Inflammatory macrophage (primary cell): ENCODE data around the gene POPDC2.
A peak's percentile ranks its signal among the peaks of the same experiment; 100 is the strongest.
"Not testable (repeated sequence)": the region's sequence is repeated elsewhere in the genome, so short reads cannot be mapped to it uniquely, and the experiment has no call there.

Experiments
- DNase-seq, 2 donors: peaks; one replicate each; pipeline ENCODE4 v3.0.0-alpha.2; 2020 to 2022

POPDC2 gene

DNA sequence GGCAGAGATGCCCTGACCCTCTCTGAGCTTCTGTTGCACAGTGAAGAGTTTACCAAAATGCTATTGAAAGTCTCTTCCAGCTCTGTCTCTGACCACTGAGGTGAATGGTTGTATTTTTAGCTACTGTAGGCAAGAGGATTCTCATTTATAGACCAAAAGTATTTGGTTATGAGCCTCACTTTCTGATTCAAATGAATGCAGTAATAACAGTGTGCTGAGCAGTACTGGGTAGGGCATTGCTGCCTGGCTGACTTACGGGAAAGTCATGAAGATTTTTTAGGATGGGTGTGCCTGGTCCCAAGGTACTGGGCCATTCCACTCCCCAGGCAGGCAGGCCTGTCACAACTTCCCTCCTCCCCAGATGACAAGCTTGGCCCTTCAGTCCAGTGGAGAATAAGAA is 47.2 kb downstream of the POPDC2 start:
- no peak for DNase-seq

DNA sequence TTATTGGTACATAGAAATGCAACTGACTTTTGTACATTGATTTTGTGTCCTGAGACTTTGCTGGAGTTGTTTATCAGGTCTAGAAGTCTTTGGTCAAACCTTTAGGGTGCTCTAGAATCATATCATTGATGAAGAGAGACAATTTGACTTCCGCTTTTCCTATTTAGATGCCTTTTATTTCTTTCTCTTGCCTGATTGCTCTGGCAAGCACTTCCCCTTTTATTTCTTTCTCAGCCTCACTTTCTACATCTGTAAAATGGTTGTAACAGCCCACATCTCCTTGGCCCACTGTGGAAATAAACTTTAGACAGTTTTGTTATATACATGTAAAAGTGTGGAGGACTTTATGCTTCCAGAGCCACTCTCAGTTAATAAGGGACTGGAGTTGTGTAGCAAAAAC is 48.7 kb downstream of the POPDC2 start:
- DNase-seq: no peak

DNA sequence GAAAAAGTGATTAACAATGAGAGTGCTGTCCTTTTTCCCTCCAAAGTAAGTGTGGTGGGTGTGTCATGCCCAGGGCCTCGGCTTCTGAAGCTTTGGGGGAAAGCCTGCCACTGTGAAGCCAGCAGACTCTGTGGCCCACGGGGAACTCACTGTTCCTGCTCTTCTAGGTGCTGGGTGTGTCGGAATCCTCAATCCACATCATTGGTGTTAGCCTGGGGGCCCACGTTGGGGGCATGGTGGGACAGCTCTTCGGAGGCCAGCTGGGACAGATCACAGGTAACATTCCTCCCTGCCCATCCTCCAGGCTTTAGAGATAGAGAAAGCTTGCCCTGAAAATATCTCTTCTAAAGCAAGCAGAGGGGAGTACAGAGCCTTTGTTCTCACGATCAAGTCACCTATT is 51.1 kb downstream of the POPDC2 start:
- no peak for DNase-seq

DNA sequence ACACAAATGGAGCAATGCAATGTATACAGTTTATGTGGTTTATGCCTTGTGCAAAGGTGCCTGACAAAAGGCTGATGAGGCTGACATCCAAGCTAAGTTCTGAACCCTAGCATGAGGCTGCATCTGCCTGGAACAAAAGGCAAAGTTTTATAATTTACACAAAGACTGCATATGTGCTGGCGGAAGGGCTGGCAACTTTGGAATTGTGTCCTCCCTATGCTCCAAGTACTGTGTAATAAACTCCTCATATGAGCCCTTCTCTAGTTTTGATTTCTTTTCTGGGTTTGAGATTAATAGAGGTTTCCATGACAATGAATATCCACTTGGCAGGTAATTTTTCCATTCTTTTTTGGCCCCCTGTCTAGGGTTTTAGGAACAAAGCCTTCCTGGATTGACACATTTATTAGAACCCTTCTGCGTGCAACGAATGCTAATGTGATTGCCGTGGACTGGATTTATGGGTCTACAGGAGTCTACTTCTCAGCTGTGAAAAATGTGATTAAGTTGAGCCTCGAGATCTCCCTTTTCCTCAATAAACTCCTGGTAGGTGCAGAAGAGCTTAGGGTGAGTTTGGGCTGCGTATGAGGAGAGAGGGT is 51.9 kb downstream of the POPDC2 start:
- no peak for DNase-seq

DNA sequence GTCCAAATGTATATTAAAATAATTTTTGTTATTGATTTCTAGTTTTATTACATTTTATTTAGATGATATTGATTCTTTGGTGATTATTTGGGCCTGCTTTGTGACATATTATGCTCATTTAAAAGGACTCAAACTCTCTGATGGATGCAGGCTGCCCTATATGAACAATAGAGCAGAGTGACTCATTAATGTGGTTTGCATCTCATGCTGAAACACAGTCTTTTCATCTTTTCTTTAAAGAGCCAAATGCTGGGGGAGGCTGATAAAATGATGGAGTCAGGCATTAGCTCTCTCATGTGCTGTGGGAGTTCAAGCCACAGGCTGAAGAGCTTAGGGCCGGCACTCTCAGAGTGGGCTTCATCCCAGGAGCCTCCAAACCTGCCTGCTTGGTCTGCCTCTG is 55.5 kb downstream of the POPDC2 start:
- no peak for DNase-seq

DNA sequence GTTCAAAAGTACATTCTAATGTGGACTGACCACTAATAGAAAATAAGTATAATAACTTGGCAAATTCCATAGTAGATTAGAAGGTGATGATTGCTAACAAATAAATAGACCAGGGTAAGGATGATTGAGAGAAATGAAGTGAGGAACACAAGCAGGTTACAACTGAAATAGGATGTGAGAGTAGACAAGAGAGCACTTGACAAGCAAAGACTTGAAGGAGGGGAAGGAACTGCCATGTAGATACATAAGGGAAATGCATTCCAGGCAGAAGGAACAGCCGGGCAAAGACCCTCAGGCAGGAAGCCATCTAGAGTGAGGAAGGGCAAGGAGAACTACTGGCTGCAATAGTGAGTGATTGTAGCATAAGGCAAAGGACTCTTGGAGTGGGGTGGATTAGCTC is 57.7 kb downstream of the POPDC2 start:
- DNase-seq: no peak

DNA sequence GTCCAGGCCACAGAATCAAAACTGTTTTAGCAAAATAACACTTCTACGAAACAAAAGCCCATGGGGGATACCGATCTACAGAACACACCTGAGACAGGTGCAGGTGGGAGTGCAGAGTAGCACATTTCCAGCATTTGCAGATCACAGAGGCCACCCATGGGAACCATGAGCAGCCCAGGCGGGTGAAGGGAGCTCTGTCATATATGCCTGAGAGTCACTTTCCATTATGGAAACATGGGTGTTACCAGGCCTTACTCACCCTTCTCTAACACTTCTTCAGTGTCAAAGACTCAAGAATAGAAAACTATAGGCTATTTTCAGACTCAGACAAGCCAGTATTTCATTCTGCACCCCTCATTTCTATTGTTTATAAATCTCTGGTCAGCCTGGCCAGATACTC is 59.2 kb downstream of the POPDC2 start:
- no peak for DNase-seq

DNA sequence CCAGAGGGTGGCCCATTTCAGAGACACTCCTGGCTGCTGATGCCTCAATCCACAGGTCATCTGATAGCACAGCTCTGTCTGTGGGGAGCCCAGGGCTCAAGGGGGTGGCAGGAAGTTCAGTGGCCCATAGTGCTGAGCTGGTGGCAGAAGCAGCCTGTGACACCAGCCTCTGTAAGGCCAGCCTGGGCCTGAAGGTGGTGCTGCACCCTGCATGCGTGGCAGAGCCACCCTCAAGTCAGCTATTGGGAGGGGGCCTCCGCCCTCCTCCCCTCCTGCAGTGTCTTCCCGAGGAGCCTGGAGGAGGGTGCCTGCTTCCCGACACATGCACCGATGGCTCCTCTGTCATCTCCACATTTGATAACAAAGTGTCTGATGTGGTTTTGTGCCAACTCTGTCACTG is 59.7 kb downstream of the POPDC2 start:
- peak; percentile 40 to 48 for DNase-seq

DNA sequence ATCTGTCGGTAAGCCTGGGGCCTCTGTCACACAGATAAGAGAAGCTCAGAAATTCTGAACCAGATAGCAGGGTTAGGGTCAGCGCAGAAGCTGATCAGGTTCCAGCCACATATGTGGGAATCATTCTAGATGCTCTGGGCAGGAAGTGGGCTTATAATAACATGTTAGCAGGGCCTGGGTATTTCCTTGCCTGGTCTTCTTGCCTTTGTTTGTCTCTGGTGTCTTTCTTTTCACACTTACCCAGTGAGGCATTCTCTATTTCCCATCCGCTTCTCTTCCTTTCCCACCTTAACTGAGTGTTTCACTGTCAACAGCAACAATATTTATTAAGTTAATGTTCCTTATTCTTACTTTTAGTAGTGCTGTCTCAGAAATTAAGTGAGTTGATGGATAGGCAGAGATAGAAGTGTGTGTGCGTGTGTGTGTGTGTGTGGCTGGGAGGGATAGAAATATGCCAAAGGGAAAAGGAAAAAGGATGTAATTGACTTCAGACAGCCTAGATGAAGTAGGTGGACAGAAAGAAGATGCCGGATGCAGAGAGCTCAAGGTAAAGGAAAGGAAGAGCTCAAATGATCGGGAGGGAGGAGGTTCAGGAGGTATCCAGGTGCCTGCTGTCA is 60.7 kb downstream of the POPDC2 start:
- DNase-seq: no peak

DNA sequence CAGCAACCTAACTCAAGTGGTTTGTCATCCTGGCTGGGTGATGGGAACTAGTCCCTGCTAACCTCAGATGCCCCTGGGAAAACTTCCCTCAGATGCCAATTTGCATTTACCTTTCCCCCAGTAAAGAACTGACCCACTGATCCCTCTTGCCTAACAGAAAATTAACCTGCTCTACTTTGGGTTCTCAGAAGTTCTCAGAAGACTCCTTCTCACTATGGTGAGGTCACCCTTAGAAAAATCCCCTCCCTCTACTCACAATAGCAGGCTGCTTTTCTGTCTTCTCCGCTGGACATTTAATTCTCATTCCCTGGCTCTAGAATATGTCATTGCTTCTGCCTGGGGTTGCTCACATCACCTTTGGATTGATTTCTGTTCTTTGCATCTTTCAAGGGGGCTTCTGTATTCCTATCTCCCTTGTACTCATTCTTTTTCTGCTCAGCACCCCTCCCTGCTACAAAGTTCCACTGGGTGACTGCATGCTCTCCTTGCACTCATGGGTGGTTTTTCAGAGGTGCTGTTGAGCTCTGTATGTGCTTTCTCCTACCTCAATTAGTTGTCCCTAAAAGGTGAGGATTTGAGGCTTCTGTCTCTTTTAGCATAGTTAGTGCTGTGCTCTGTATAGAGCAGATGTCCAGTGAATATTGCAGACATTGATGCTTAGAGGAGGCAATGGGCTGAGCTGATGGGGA is 61.8 kb downstream of the POPDC2 start:
- DNase-seq: no peak

DNA sequence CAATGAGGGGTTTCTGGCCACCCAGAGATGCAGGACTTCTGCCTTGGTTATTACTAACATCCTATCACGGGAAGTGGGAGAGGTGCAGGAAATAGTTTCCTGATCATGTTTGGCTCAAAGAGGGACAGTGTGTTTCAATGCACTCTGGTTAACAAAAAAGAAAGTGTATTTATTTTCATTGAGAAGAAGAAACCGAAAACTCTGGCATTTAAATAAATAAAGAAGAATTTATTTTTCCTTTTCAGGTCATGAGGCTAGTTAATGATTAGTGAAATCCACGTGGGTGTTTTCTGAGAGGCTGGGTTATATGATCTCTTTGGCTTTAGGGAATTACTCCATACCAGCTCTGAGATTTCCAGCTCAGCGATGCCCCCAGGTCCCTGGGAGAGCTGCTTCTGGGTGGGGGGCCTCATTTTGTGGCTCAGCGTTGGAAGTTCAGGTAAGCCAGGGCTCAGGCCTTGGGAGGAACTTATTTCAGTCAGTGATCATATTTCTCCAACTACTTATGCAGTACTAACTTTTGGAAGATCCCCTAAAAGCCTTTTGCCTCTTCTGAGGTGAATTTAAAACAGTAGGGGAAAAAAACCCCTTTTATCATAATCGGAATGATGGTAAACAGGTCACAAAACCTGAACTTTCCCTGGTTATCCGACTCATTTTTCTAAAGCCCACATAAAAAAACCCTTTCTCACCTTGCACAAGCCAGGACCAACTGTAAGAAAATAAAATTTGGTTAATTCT is 62.7 kb downstream of the POPDC2 start, which contains the start of gene PLA1A:
Gene PLA1A, plus strand, starts transcription at position 338 of the 741 bp plus-strand sequence. Its CDS starts 29 bp downstream, at position 367.
- no peak for DNase-seq

DNA sequence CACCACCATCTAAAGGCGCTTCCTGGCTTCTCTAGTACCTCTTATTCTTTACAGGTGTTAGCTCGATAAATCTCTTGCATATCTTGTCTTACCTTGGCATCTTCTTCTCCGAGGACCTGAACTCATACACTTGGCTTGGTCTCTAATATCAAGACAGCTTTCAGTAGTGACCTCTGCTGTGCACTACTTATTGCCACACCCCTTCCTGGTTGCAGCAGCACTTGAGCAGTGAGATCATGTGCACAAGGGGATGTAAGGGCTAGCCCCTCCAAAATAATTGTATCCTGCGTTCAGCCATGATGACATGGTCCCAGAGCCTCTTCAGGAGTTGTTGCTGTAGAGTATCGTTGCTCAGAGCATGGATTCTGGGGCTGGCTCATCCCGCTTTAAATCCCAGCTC is 64.0 kb downstream of the POPDC2 start:
- DNase-seq: peak; percentile 36 to 44

DNA sequence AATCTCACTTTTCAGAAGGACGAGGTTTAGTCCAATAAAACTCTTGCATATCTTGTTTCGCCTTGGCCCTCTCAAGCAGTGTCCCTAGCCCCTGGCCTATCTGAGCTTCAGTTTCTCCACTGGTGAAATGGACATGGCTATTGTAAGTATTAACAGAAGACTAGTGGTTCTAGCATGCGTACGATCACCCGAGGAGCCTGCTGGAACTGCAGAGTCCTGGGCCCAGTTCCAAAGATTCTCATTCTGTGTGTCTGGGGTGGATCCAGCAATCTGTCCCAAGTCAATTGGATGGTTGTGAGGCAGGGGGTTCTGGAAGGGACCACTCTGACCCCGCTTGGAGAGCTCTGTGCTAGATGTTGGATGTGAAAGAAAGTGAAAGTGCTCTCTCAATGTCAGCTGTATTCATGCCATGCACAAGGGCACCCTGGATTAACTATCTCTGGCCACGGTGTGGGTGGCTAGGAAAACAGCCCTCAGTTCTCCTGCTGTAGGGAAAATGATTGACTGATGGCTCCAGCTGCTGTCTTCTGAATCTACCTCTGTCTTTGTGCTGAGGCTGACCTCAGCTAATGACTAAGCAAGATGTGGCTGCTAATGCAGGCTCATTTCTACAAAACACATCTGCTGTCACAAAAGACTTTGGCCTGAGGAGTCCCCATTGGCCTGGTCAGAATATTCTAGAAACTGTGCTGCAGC is 64.6 kb downstream of the POPDC2 start:
- peak in 1 of 2 donors; percentile 20 for DNase-seq

DNA sequence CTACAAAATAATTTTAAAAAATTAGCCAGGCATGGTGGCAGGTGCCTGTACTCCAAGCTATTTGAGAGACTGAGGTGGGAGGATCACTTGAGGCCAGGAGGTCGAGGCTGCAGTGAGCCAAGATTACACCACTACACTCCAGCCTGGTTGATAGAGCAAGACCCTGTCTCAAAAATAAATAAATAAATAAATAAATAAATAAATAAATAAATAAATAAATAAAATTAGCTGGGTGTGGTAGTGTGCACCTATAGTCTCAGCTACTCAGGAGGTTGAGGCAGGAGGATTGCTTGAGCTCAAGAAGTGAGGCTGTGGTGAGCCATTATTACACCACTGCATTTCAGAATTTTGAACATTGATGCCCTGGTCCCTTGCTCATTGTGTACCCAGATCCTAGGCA is 65.5 kb downstream of the POPDC2 start:
- DNase-seq: not testable (repeated sequence)

DNA sequence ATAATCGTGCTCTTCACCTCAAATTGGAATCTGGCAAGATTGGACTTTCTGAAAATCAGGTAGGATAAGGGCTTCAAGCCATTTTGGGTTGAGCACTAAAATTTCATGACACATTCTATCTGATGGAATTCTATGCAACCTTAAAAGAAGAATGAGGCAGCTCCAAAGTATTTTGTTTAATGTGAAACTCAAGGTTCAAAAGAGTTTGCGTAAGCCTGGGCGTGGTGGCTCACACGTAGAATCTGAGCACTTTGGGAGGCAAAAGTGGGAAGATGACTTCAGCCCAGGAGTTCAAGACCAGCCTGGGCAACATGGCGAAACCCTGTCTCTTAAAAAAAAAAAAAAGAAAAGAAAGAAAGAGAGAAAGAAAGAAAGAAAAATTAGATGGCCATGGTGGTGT is 66.3 kb downstream of the POPDC2 start:
- DNase-seq: no peak

DNA sequence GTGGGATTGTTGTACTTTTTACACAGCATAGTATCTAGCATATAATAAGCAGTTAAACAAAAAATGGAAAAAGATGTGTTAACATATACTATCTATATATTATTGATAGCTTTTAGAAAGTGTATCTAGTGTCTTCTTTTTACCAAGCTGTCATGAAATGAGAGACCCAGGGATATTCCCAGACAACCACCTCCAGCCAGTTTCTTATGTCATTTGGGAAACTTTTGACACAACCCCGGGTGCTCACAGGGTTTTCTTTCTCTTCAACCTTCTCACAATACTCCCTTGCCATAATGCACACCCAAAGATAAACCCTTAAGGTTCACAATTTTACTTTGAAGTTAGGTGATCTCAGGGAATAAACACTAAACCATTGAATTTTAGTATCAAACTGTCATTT is 67.5 kb downstream of the POPDC2 start:
- DNase-seq: no peak
